PC-9 (cell line): ENCODE measurements around the gene FAM81A. TPM values are rescaled to one million over a fixed set of nuclear protein-coding genes. Genes with fewer than 3 reads are reported as not detected.
"Not testable (repeated sequence)": the region's sequence is repeated elsewhere in the genome, so short reads cannot be mapped to it uniquely, and the experiment has no call there.

ENCODE experiments used
- BruUV-seq: library from RNA; stranded (reverse); fragments of 400-500 nt; replicated peaks from 2 replicates; lab custom pipeline; 2021; lab: Mats Ljungman, UMichigan
- CTCF ChIA-PET: fragments of 300-600 bp; sonication (Branson Sonifier 250); formaldehyde crosslinking; loops from one replicate; lab custom pipeline; 2022; ENCODE audit warnings: antibody characterized with exemption; lab: Charles Lee
- POLR2A ChIA-PET: fragments of 300-600 bp; sonication (Branson Sonifier 250); formaldehyde crosslinking; loops from one replicate; lab custom pipeline; 2022; ENCODE audit warnings: antibody characterized with exemption; ENCODE audit not compliant: unreplicated experiment; lab: Charles Lee
- DNase-seq, 2 experiments: peaks; one replicate each; pipeline versions ENCODE4 v3.0.0 to v3.0.0-alpha.2; 2015 to 2022; ENCODE audit warnings: mixed read lengths in 1 of 2
- H2AFZ ChIP-seq: fragments of 200-600 bp; sonication (generic); 2 replicates; pipeline ENCODE4 v1.8.1; 2017; ENCODE audit warnings: antibody characterized with exemption
- H3F3A ChIP-seq: fragments of 200-600 bp; sonication (generic); 2 replicates; pipeline ENCODE4 v1.8.1; 2017; ENCODE audit warnings: antibody characterized with exemption, mild to moderate bottlenecking, low read depth; ENCODE audit not compliant: insufficient read depth
- H3K27ac ChIP-seq: fragments of 200-600 bp; sonication (generic); 2 replicates; pipeline ENCODE4 v1.6.1; 2016; ENCODE audit warnings: mixed run types
- H3K27me3 ChIP-seq: fragments of 200-600 bp; sonication (generic); 2 replicates; pipeline ENCODE4 v1.6.1; 2016; ENCODE audit warnings: low read depth, mixed run types; ENCODE audit not compliant: insufficient read depth
- H3K36me3 ChIP-seq: fragments of 200-600 bp; sonication (generic); 2 replicates; pipeline ENCODE4 v1.6.1; 2016; ENCODE audit warnings: low read depth, mixed run types
- H3K4me1 ChIP-seq: fragments of 200-600 bp; sonication (generic); replicated peaks from 2 replicates; pipeline ENCODE4 v1.6.1; 2016; ENCODE audit warnings: mixed run types; ENCODE audit not compliant: insufficient read depth
- H3K4me2 ChIP-seq: fragments of 200-600 bp; sonication (generic); 2 replicates; pipeline ENCODE4 v1.6.1; 2017; ENCODE audit warnings: mixed run types
- H3K4me3 ChIP-seq: fragments of 200-600 bp; sonication (generic); 2 replicates; pipeline ENCODE4 v1.6.1; 2016; ENCODE audit warnings: mixed run types
- H3K79me2 ChIP-seq: fragments of 200-600 bp; sonication (generic); 2 replicates; pipeline ENCODE4 v1.6.1; 2017; ENCODE audit warnings: low read depth, mixed run types
- H3K9me2 ChIP-seq: fragments of 200-600 bp; sonication (generic); 2 replicates; pipeline ENCODE4 v1.8.1; 2017; ENCODE audit warnings: mild to moderate bottlenecking; ENCODE audit not compliant: insufficient read depth
- H3K9me3 ChIP-seq: fragments of 200-600 bp; sonication (generic); 2 replicates; pipeline ENCODE4 v1.8.1; 2016; ENCODE audit warnings: low read depth; ENCODE audit not compliant: insufficient read depth
- H4K20me1 ChIP-seq: fragments of 200-600 bp; sonication (generic); 2 replicates; pipeline ENCODE4 v1.8.1; 2017; ENCODE audit not compliant: insufficient read depth
- EZH2 ChIP-seq: fragments of 200-600 bp; sonication (generic); IDR thresholded peaks from 2 replicates; pipeline ENCODE4 v1.8.0; 2017; ENCODE audit warnings: antibody characterized with exemption, low read depth
- intact Hi-C: fragments of 100-400 bp; cut with micrococcal nuclease; formaldehyde crosslinking; loops from one replicate; pipeline ENCODE4 v1.10.0; 2022; ENCODE audit not compliant: unreplicated experiment
- total RNA-seq: library from RNA; stranded (reverse); gene quantifications from 2 replicates; pipeline ENCODE4 v1.2.3, GENCODE V29; 2021
- TF ChIP-seq, protein P1 (sequence below): fragments of 200-600 bp; sonication (generic); conservative IDR thresholded peaks from 2 replicates; pipeline ENCODE4 v1.6.1; 2017; ENCODE audit warnings: mixed run types, antibody characterized with exemption, mild to moderate bottlenecking, moderate library complexity

Gene FAM81A
- total RNA-seq, 1 experiment from 2014 or later: 7.0 TPM

DNA sequence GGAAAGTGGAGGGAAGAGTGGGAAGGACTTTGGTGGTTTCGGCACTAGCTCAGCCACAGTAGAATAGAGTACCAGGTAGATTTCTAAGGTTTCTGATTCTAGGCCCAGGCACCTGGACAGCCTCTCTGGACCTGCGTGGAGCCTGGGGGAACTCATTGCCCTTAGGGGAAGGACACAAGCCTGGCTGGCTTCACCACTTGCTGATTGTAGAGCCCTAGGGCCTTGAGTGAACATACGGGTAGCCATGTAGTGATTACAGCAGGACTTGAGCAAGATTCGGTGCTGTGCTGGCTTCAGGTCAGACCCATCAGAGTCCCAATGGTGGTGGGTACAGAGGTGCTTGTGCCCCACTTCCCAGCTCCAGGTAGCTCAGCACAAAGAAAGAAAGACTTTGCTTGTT, 47.0 kb downstream of the FAM81A start:
- no peak for DNase-seq
- no TSS peak for BruUV-seq
- Histone ChIP-seq H3F3A (peaks cover 11% of the 10 kb centered on the region; the same call in 1 of the 2 replicates), H3K27me3 (no peaks in the 10 kb centered on the region), H3K4me2 (no peak overlapping the region), H3K4me1 (peaks cover 13% of the 10 kb centered on the region), H4K20me1 (no peaks in the 10 kb centered on the region), H3K9me3 (no peaks in the 10 kb centered on the region), H3K9me2 (no peaks in the 10 kb centered on the region), H3K79me2 (no peaks in the 10 kb centered on the region), H3K4me3 (no peak overlapping the region), H3K36me3 (no peaks in the 10 kb centered on the region), H3K27ac (no peak overlapping the region), H2AFZ (no peak overlapping the region)
- no peak for TF ChIP-seq EZH2
- TF ChIP-seq, protein P1, sequence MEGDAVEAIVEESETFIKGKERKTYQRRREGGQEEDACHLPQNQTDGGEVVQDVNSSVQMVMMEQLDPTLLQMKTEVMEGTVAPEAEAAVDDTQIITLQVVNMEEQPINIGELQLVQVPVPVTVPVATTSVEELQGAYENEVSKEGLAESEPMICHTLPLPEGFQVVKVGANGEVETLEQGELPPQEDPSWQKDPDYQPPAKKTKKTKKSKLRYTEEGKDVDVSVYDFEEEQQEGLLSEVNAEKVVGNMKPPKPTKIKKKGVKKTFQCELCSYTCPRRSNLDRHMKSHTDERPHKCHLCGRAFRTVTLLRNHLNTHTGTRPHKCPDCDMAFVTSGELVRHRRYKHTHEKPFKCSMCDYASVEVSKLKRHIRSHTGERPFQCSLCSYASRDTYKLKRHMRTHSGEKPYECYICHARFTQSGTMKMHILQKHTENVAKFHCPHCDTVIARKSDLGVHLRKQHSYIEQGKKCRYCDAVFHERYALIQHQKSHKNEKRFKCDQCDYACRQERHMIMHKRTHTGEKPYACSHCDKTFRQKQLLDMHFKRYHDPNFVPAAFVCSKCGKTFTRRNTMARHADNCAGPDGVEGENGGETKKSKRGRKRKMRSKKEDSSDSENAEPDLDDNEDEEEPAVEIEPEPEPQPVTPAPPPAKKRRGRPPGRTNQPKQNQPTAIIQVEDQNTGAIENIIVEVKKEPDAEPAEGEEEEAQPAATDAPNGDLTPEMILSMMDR: no peak
- ChIA-PET POLR2A (no interaction called here), CTCF (no interaction called here)
- intact Hi-C loops: no loop called here

DNA sequence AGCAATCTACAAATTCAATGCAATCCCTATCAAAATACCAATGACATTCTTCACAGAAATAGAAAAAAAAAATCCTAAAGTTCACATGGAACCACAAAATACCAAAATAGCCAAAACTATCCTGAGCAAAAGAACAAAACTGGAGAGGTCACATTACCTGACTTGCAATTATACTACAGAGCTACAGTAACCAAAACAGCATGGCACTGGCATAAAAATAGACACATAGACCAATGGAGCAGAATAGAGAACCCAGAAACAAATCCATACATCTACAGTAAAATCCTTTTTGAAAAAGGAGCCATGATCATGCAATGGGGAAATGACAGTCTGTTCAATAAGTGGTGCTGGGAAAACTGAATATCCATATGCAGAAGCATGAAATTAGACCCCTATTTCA, 51.5 kb downstream of the FAM81A start:
- BruUV-seq, H4K20me1 ChIP-seq, H3K27me3 ChIP-seq, DNase-seq, intact Hi-C loops, H3K9me2 ChIP-seq, H3F3A ChIP-seq, H3K36me3 ChIP-seq, H3K4me2 ChIP-seq, H3K4me1 ChIP-seq, H3K79me2 ChIP-seq, H3K9me3 ChIP-seq, H2AFZ ChIP-seq, H3K4me3 ChIP-seq, H3K27ac ChIP-seq: not testable (repeated sequence)
- CTCF ChIA-PET: interaction anchor here (0.6 kb wide), 1 partner anchor 425 kb away, joined by 3 read pairs; no protein-coding TSS in a partner anchor
- POLR2A ChIA-PET: interaction anchor here (0.7 kb wide), 1 partner anchor 15 kb away, joined by 3 read pairs; no protein-coding TSS in a partner anchor

DNA sequence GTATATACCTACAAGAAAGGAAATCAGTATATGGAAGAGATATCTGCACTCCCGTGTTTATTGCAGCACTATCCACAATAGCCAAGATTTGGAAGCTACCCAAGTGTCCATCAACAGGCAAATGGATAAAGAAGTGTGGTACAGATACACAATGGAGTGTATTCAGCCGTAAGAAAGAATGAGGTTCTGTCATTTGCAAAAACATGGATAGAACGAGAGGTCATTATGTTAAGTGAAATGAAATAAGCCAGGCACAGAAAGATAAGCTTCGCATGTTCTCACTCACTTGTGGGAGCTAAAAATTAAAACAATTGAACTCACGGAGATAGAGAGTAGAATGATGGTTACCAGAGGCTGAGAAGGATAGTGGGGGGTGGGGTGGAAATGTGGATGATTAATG, 53.1 kb downstream of the FAM81A start:
- Histone ChIP-seq H2AFZ (no peak overlapping the region), H3K4me1 (0 out of 2 replicates have a peak, but pooled peaks cover 4% of the 10 kb centered on the region), H4K20me1 (no peaks in the 10 kb centered on the region), H3K79me2 (no peaks in the 10 kb centered on the region), H3K27ac (no peak overlapping the region), H3K36me3 (no peaks in the 10 kb centered on the region), H3K9me2 (no peaks in the 10 kb centered on the region), H3K4me2 (no peak overlapping the region), H3K9me3 (no peaks in the 10 kb centered on the region), H3F3A (no peaks in the 10 kb centered on the region), H3K27me3 (no peaks in the 10 kb centered on the region), H3K4me3 (no peak overlapping the region)
- no peak for TF ChIP-seq EZH2
- TF ChIP-seq, protein P1: no peak
- no TSS peak for BruUV-seq
- ChIA-PET POLR2A (interaction anchor here (0.6 kb wide), 1 partner anchor 217 kb away, joined by 13 read pairs; no protein-coding TSS in a partner anchor), CTCF (interaction anchor here (0.6 to 0.7 kb wide), 2 partner anchors 36 to 503 kb away, joined by 7 to 8 read pairs; no protein-coding TSS in a partner anchor)
- intact Hi-C loops: loop anchor here (5.0 kb wide), 1 partner anchor 119 kb away; the partner anchor contains the start of gene MYO1E
- DNase-seq: no peak
